SK-N-SH (cell line): ENCODE measurements around the gene TEX19. TPM values are rescaled to one million over a fixed set of nuclear protein-coding genes. Genes with fewer than 3 reads are reported as not detected.

Source experiments
- CTCF ChIA-PET: fragments of 300-600, 350-600 bp; formaldehyde crosslinking; extraction: SDS; loops from one replicate; lab custom pipeline; 2021; lab: Yijun Ruan, JAX
- POLR2A ChIA-PET: fragments of 350-600 bp; sonication (Branson Sonifier 250); formaldehyde crosslinking; extraction: SDS; loops from one replicate; lab custom pipeline; 2020; ENCODE audit warnings: antibody characterized with exemption, inconsistent platforms; lab: Yijun Ruan, JAX
- DNase-seq: peaks from one replicate; pipeline ENCODE4 v3.0.0; 2012
- H2AFZ ChIP-seq: fragments of 200-600 bp; sonication (generic); 2 replicates; pipeline ENCODE4 v1.8.1; 2016; ENCODE audit warnings: antibody characterized with exemption, mild to moderate bottlenecking, low read depth
- H3F3A ChIP-seq: fragments of 200-600 bp; sonication (generic); replicated peaks from 2 replicates; pipeline ENCODE3; 2016; ENCODE audit warnings: antibody characterized with exemption, mild to moderate bottlenecking; ENCODE audit not compliant: insufficient read depth
- H3K27ac ChIP-seq, 2 experiments: fragments of 200-500 bp in 1 of 2; fragments of 200-600 bp in 1 of 2; sonication (Bioruptor generic) in 1 of 2; sonication (generic), shearing (Covaris generic) in 1 of 2; 2 replicates each; pipeline versions ENCODE4 v1.5.1 to v1.6.1; 2014 to 2016; ENCODE audit warnings: low read depth in 2 of 2, inconsistent platforms in 1 of 2, low read length in 1 of 2, mild to moderate bottlenecking in 1 of 2, mixed read lengths in 1 of 2
- H3K27me3 ChIP-seq: fragments of 200-600 bp; sonication (generic), shearing (Covaris generic); 2 replicates; pipeline ENCODE4 v1.6.1; 2016; ENCODE audit warnings: mixed run types; ENCODE audit not compliant: insufficient read depth
- H3K36me3 ChIP-seq, 2 experiments: fragments of 200-500 bp in 1 of 2; fragments of 200-600 bp in 1 of 2; sonication (Bioruptor generic) in 1 of 2; sonication (generic) in 1 of 2; replicated peaks in 1 of 2; 2 replicates each; pipeline versions ENCODE3 to v1.5.1; 2014 to 2016; ENCODE audit warnings: low read length in 1 of 2, mild to moderate bottlenecking in 1 of 2; ENCODE audit not compliant: insufficient read depth in 2 of 2, control insufficient read depth in 1 of 2
- H3K4me1 ChIP-seq, 2 experiments: fragments of 200-500 bp in 1 of 2; fragments of 200-600 bp in 1 of 2; sonication (Bioruptor generic) in 1 of 2; sonication (generic), shearing (Covaris generic) in 1 of 2; 2 replicates each; pipeline versions ENCODE4 v1.5.1 to v1.6.1; 2014 to 2016; ENCODE audit warnings: low read depth in 1 of 2, low read length in 1 of 2, mixed run types in 1 of 2; ENCODE audit not compliant: insufficient read depth in 2 of 2, control insufficient read depth in 1 of 2
- H3K4me2 ChIP-seq: fragments of 200-600 bp; sonication (generic), shearing (Covaris generic); 2 replicates; pipeline ENCODE4 v1.6.1; 2017; ENCODE audit warnings: mixed run types
- H3K4me3 ChIP-seq, 2 experiments: fragments of 200-500 bp in 1 of 2; fragments of 200-600 bp in 1 of 2; sonication (Bioruptor generic) in 1 of 2; sonication (generic), shearing (Covaris generic) in 1 of 2; 2 replicates each; pipeline versions ENCODE4 v1.5.1 to v1.8.1; 2014 to 2016; ENCODE audit warnings: low read depth in 2 of 2, inconsistent platforms in 1 of 2, low read length in 1 of 2, mild to moderate bottlenecking in 1 of 2, mixed read lengths in 1 of 2, moderate library complexity in 1 of 2
- H3K79me2 ChIP-seq: fragments of 200-600 bp; sonication (generic); 2 replicates; pipeline ENCODE4 v1.8.1; 2017; ENCODE audit warnings: mild to moderate bottlenecking; ENCODE audit not compliant: insufficient read depth
- H3K9ac ChIP-seq: fragments of 200-600 bp; sonication (generic); 2 replicates; pipeline ENCODE4 v1.6.1; 2017; ENCODE audit warnings: mixed run types
- H3K9me2 ChIP-seq: fragments of 200-600 bp; sonication (generic); 2 replicates; pipeline ENCODE4 v1.6.1; 2017; ENCODE audit warnings: mixed run types
- H3K9me3 ChIP-seq: fragments of 200-600 bp; sonication (generic); 2 replicates; pipeline ENCODE4 v1.6.1; 2017; ENCODE audit warnings: mixed run types, mild to moderate bottlenecking, moderate library complexity
- H4K20me1 ChIP-seq: fragments of 200-600 bp; sonication (generic); 2 replicates; pipeline ENCODE4 v1.6.1; 2017; ENCODE audit warnings: mild to moderate bottlenecking, mixed run types; ENCODE audit not compliant: insufficient read depth
- ELF1 ChIP-seq: IDR thresholded peaks from 2 replicates; pipeline ENCODE4 v1.4.0; 2012
- EP300 ChIP-seq, 2 experiments: IDR thresholded peaks; 2 replicates each; pipeline versions ENCODE4 v1.4.0 to v1.6.1; 2012; ENCODE audit warnings: borderline replicate concordance in 1 of 2, low read depth in 1 of 2, low read length in 1 of 2
- FOSL2 ChIP-seq: IDR thresholded peaks from 2 replicates; pipeline ENCODE4 v1.4.0; 2012; ENCODE audit warnings: low read depth, mild to moderate bottlenecking, moderate library complexity, borderline replicate concordance
- FOXM1 ChIP-seq: IDR thresholded peaks from 2 replicates; pipeline ENCODE4 v1.4.0; 2012; ENCODE audit warnings: low read depth, mild to moderate bottlenecking
- GABPA ChIP-seq: IDR thresholded peaks from 2 replicates; pipeline ENCODE4 v1.4.0; 2012; ENCODE audit warnings: low read depth, mild to moderate bottlenecking
- GATA2 ChIP-seq: sonication (generic); formaldehyde crosslinking; IDR thresholded peaks from 2 replicates; pipeline ENCODE4 v1.5.0; 2020; ENCODE audit warnings: mild to moderate bottlenecking, missing genetic modification reagents
- RAD21 ChIP-seq: IDR thresholded peaks from 2 replicates; pipeline ENCODE4 v1.6.1; 2012; ENCODE audit warnings: mild to moderate bottlenecking, low read length
- RCOR1 ChIP-seq: fragments of 150-350 bp; IDR thresholded peaks from 2 replicates; pipeline ENCODE4 v1.6.1; 2017; ENCODE audit warnings: antibody characterized with exemption, low read length
- RXRA ChIP-seq: IDR thresholded peaks from 2 replicates; pipeline ENCODE4 v1.4.0; 2012; ENCODE audit warnings: low read depth, mild to moderate bottlenecking, borderline replicate concordance
- TEAD4 ChIP-seq: IDR thresholded peaks from 2 replicates; pipeline ENCODE4 v1.4.0; 2012; ENCODE audit warnings: mild to moderate bottlenecking, borderline replicate concordance; ENCODE audit not compliant: insufficient read depth
- YY1 ChIP-seq: IDR thresholded peaks from 2 replicates; pipeline ENCODE4 v1.4.0; 2012; ENCODE audit warnings: low read depth, mild to moderate bottlenecking
- WGBS: methylation state at CpG from one replicate; pipeline ENCODE4 v1.1.6; 2017; ENCODE audit warnings: low lambda C conversion rate; 5-methylcytosine and 5-hydroxymethylcytosine counted together
- polyA plus RNA-seq, 3 experiments: library from polyadenylated mRNA; depleted of rRNA; stranded (reverse); fragments of >200 nt; gene quantifications; 2 replicates each; pipeline ENCODE4 v1.2.3, GENCODE V29; 2012
- TF ChIP-seq, protein P1 (sequence below): IDR thresholded peaks from 2 replicates; pipeline ENCODE4 v1.4.0; 2012; ENCODE audit warnings: low read depth
- TF ChIP-seq, protein P2 (sequence below): fragments of 150-350 bp; IDR thresholded peaks from 2 replicates; pipeline ENCODE4 v1.6.1; 2017; ENCODE audit warnings: antibody characterized with exemption, low read length, low read depth, borderline replicate concordance
- TF ChIP-seq, protein P3 (sequence below): fragments of 150-350 bp; IDR thresholded peaks from 2 replicates; pipeline ENCODE4 v1.6.1; 2016; ENCODE audit warnings: mild to moderate bottlenecking, low read depth, low read length
- TF ChIP-seq, protein P4 (sequence below): IDR thresholded peaks from 2 replicates; pipeline ENCODE4 v1.4.0; 2012; ENCODE audit warnings: low read depth, borderline replicate concordance

TEX19 gene
- polyA plus RNA-seq, 1 of the 3 experiments (the other 2 are of a cell fraction) = 0.10 TPM

DNA sequence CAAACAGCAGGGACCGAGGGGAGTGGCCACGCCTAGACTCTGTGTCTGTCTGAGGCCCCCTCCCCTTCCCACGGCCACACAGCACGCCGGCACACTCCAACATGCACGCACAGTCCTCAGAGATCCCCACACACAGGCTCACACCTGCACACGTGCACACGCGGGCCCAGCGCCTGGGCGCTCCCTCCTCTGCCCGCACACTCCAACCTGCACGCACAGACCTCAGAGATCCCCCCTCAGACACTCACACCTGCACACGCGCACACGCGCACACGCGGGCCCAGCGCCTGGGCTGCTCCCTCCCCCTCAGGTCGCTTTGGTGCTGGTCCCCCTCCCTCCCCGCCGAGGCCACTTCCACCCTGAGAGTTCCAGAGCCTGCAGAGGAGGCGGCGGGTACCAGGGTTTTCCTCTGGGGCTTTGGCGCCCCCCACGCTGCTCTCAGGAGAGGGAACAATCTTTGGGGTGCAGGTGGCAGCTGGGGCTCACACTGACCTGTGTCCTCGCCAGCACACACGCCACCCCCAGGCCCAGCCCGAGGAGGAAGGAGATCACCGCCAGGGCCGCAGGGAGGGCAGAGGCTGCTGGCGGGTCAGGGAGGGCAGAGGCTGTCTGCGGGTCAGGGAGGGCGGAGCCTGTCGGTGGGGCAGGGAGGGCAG, 43.2 kb upstream of the TEX19 start:
- CTCF ChIA-PET = interaction anchor here (3.0 kb wide), 1 partner anchor 16 kb away, joined by 24 read pairs; no protein-coding TSS in a partner anchor
- WGBS = 67% methylated on average over 36 of the region's 36 CpGs
- peaks cover 20% of the 10 kb centered on the region for H3F3A ChIP-seq
- no peak overlapping the region for H3K9ac ChIP-seq
- no peaks in the 10 kb centered on the region for H3K9me3 ChIP-seq
- DNase-seq = no peak
- no peak overlapping the region for H3K4me2 ChIP-seq
- TF ChIP-seq FOXM1 = no peak
- TF ChIP-seq RCOR1 = no peak
- TF ChIP-seq GATA2 (CRISPR knock-in tag) = no peak
- TF ChIP-seq, protein P1, sequence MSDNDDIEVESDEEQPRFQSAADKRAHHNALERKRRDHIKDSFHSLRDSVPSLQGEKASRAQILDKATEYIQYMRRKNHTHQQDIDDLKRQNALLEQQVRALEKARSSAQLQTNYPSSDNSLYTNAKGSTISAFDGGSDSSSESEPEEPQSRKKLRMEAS = no peak
- TF ChIP-seq, protein P2, sequence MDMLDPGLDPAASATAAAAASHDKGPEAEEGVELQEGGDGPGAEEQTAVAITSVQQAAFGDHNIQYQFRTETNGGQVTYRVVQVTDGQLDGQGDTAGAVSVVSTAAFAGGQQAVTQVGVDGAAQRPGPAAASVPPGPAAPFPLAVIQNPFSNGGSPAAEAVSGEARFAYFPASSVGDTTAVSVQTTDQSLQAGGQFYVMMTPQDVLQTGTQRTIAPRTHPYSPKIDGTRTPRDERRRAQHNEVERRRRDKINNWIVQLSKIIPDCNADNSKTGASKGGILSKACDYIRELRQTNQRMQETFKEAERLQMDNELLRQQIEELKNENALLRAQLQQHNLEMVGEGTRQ = no peak
- TF ChIP-seq RXRA = no peak
- TF ChIP-seq, protein P3, sequence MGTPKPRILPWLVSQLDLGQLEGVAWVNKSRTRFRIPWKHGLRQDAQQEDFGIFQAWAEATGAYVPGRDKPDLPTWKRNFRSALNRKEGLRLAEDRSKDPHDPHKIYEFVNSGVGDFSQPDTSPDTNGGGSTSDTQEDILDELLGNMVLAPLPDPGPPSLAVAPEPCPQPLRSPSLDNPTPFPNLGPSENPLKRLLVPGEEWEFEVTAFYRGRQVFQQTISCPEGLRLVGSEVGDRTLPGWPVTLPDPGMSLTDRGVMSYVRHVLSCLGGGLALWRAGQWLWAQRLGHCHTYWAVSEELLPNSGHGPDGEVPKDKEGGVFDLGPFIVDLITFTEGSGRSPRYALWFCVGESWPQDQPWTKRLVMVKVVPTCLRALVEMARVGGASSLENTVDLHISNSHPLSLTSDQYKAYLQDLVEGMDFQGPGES = no peak
- no peak for TF ChIP-seq YY1
- no peak for TF ChIP-seq EP300 (IDR thresholded peaks at IDR 0.05; ENCODE audit: borderline replicate concordance in 1 of 2, low read depth in 1 of 2, low read length in 1 of 2)
- no peak for TF ChIP-seq ELF1
- no peak for TF ChIP-seq RAD21
- TF ChIP-seq, protein P4, sequence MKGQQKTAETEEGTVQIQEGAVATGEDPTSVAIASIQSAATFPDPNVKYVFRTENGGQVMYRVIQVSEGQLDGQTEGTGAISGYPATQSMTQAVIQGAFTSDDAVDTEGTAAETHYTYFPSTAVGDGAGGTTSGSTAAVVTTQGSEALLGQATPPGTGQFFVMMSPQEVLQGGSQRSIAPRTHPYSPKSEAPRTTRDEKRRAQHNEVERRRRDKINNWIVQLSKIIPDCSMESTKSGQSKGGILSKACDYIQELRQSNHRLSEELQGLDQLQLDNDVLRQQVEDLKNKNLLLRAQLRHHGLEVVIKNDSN = no peak
- no peak for TF ChIP-seq FOSL2
- no peak for TF ChIP-seq TEAD4
- TF ChIP-seq GABPA = no peak
- H3K79me2 ChIP-seq = no peaks in the 10 kb centered on the region
- no peak overlapping the region for H3K4me3 ChIP-seq
- H3K36me3 ChIP-seq = no peaks in the 10 kb centered on the region
- H2AFZ ChIP-seq = no peak overlapping the region
- H3K27ac ChIP-seq = no peak overlapping the region
- peaks cover under 1 to 9% of the 10 kb centered on the region in 2 experiments; a peak in 3 of 4 replicates for H3K4me1 ChIP-seq
- peaks cover 5% of the 10 kb centered on the region; the same call in 1 of the 2 replicates for H3K27me3 ChIP-seq
- no peaks in the 10 kb centered on the region for H4K20me1 ChIP-seq
- H3K9me2 ChIP-seq = no peaks in the 10 kb centered on the region
- POLR2A ChIA-PET = no interaction called here
